HG02642 (cell line): ENCODE data around the gene RNF166.

ENCODE experiments used
- ATAC-seq: cut with Tn5 transposase; IDR thresholded peaks from one replicate; pipeline ENCODE4 v1.9.1; 2021; ENCODE audit warnings: mild to moderate bottlenecking; ENCODE audit not compliant: unreplicated experiment, poor library complexity

Gene RNF166

DNA sequence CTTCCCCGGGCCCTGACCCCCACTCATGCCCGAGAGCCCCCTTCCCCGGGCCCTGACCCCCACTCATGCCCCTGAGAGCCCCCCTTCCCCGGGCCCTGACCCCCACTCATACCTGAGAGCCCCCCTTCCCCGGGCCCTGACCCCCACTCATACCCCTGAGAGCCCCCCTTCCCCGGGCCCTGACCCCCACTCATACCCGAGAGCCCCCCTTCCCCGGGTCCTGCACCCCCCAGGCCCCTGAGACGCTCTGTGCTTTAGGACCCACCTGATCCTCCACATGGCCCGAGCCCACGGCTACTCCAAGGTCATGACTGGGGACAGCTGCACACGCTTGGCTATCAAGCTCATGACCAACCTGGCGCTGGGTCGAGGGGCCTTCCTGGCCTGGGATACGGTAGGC is 6.8 kb upstream of the RNF166 start:
- no peak for ATAC-seq

DNA sequence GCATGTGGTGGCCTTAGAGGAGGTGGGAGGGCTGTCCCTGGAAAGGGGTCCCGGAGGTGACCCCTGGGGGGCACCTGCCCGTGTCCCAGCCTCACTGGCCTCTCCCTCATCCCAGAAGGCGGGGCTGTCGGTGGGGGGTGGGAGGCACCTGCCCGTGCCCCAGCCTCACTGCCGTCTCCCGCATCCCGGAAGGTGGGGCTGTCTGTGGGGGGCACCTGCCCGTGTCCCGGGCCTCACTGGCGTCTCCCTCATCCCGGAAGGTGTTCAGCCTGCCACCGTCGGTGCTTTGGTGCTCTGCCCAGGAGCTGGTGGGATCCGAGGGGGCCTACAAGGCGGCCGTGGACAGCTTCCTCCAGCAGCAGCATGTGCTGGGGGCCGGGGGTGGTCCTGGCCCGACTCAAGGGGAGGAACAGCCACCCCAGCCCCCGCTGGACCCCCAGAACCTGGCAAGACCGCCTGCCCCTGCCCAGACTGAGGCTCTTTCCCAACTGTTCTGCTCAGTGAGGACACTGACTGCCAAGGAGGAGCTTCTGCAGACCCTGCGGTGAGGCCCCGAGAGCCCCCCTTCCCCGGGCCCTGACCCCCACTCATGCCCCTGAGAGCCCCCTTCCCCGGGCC is 6.3 kb upstream of the RNF166 start:
- ATAC-seq, result no peak

DNA sequence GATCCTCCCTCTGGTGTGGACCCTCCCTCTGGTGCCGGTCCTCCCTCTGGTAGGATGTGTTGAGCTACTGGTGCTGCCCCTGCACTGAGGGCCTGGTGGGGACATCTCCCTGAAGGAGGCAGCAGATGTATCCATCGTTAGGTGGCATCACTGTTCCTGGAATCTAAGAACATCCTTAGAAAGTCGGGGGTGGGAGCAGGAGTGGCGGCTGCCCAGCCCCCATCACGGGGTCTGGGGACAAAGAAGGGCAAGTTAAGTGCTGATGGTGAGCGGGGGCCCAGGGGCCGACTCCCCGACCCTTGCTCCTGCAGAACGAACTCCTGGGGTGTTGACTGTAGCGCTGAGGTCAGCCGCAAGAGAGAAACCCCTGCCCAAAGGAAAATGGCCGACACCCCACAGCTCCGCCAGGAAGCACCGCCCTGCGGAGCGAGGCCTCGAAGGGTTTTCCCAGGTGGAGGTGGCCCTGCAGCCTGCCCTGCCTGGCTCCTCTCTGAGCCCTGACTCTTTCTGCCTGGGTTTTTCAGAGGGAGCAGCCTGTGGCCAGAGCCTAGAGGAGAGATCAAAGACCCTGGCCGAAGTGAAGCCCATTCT is 5.6 kb upstream of the RNF166 start:
- ATAC-seq, result no peak

DNA sequence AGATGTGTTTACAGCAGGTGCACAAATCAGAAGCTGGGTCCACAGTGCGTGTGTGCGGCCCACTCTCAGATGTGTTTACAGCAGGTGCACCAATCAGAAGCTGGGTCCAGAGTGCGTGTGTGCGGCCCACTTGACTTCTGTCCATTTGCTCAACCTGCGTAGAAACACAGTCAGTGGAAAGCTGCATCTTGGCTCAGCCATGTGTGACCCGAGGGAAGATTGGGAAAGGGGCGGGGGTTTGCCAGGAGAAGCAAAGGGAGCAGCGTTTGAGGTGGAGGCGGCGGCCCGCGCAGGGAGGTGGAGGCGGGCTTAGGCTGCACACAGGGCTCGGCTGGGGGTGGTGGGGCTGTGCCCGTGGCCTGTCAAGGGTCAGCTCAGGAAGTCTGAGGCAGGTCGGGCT is 4.3 kb upstream of the RNF166 start:
- ATAC-seq, result no peak

DNA sequence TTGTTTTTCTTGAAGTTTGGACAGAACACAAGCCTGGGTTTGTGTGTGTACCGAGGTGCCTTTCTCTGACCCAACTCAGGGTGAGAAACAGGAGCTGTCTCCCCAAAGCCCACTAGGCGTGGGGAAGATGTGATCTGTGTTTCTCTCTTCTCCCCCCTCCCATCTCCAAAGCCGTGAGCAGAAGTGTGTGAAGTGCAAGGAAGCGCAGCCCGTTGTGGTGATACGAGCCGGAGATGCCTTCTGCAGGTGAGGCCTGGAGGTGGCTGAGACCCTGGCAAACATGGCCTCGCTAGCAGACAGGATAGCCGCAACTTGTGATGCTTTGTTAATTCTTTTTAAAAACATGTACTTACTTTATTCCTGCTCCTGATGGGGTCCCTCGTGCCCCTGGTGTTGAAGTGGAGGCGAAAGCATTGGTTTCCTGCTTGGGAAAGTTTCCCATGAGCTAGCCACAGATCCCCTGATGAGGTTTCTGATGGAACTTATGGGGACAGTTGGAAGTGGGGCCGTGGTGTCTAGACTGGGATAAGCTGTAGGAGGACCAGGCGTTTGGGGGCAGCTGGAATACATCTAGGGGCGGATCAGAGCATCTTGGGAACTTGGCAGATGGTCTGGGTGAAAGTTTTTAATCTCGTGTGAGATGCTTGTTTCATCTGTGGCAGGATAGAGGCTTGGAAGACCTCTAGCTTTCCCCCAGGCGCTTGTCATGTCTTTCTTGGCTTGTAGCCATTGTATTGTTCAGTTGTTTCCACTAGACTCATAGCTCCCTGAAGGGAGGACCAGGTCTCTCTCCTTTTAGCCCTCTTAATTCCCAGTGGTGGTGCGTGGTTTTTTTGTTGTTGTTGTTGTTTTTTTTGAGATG is 988 bp upstream of the RNF166 start:
- ATAC-seq, result no peak

DNA sequence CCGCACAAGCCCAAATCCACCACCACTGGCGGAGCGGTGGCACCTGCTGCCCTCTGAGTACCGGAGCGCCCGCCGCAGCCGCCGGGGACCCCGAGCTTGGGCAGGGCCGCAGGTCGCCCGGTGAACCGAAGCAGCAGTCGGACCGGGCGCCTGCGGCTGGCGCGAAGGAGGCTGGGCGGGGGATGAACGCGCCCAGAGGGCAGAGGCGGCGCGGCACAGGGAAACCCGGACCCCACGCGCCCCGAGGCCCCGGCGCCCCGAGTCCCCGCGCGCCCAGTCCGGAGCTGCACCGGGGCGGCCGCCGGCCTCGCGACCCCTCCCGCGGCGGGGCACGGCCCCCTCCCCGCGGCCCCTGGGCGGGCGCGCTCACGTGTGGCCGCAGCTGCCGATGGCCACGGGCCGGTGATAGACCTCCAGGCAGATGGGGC is 393 bp downstream of the RNF166 start:
- peak; percentile 28 for ATAC-seq

DNA sequence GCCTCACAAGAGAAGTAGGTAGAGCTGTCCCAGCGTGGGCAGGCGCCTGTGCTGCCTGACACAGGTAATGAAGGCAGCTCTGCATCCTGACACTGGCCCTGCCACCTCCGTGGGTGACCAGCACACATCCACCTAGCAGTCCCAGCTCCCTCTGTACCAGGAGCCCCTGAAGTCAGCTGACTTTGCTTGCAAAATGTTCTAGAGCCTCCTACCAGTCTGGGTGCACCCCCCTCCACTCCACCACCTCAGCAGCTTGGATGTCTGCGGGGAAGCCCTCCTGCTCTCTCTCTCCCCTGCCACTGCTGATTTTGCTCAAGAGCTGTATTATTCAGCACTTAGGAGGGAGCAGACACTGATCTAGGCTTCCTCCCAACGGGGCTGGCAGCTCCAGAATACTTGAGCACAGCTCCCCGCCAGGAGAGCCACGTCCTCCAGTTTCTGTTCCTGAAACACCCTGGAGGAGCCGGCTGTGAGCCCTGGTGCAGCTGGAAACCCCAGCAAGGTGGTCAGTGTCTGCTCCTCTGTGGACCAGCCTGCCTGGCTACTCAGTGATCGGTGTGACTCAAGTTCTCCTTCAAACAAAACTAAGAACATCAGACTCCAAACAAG is 1.0 kb downstream of the RNF166 start:
- ATAC-seq, result no peak

DNA sequence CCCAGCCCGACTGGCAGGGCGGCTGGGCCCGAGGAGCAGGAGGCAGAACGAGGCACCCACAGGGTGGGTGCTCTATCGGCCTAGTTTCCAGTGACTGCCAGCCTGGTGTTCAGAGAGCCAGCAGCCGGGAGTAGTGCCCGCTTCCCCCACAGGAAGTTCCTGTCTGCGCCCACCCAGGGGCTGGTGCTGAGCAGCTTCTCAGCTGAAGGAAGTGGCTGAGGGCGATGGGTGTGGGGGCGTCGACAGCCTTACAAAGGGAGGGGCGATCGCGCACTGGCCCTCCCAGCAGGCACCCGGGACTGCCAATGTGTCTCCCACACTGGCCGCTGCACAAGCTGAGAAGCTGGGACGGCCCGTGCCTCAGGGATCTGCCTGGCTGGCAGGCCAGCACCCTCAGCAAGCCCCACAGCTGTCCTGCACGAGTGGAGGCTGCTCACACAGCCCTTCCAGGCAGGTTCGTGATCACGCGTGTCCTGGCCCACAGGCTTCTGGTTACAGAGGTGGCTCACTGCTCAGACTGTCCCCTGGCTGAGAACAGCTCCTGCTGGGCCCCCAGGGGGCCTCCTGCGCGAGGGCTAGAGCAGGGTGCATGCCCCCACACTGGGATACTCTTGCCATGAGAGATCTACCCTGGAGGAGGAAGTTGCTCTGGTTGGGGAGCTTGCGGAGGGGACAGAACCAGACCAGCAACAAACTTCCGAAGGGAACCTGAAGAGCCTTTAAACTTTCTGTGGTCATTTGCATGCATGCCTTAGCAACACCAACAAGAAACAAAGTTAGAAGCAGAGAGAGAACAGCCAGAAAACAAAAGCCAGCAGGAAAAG is 2.5 kb downstream of the RNF166 start:
- no peak for ATAC-seq

DNA sequence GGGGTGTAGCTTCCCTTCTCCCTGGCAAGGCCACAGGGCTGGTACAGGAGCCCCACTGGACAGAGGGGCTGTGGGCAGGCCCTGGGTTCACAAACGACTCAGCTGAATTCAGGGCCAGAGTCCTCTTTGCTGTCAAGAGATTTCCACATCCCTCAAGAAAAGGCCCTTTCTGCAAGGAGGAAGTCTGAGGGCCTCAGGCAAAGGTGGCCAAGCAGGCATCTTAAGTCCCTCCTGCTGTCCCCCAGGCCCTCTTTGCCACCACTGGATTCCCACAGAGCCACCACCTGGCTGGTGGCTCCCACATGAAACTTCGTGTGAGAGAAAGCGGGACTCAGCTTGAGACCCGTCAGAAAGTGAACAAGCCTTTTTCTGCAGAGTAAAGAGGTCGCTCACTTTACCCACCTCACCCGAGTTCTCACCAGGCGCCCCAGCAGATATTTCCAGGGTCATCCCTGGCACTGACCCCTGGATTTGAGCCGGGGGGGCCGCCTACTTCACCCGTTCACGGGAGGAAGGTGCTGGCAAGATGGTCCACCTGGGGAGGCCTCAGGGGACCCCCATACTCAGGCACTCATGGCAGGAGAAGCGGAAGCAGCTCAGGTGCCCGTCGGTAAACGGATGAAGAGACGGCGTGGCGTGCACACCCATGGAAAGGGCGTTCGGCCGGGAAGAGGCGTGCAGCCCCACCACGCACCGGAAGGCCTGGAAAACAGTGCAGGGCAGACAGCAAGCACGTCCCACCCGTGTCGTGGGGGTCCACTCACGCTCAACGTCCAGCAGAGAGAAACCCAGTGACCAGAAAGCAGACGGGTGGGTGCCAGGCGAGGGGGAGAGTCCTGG is 3.6 kb downstream of the RNF166 start:
- no peak for ATAC-seq

DNA sequence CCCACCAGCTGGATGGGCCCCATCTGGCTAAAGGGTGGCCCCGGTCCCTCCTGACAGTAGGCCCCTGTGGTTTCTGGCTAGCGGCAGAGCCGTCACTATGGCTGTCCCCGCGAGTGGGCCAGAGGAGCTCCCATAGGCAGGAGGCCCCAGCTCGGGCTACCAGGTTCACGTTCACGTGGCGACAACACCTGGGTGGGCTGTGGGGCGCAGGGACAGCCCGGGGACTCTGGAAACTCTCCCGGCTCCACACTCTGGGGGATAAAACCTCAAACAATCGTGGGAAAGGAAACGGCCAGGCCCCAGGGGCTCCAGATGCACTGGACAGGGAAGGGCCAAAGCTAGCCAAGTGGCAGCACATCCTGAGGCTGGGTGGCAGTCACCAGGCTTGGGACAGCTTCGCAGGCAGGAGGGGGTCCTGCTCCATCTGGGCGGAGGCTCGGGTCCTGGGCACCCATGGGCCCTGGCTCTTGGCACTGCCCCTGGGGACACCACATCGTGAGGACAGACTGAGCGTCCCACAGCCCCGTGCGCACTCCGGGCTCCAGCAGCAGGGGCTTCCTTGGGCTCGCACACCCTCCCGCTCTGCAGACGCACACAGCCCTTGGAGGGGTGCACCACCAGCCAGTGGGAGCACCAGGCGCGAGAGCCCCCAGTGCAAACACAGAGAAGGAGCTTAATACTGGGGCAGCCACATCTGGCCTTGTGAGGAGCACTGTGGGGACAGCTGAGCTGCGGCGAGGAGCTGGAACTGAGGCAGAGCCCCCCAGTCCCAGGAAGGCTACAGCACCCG is 4.4 kb downstream of the RNF166 start:
- no peak for ATAC-seq

DNA sequence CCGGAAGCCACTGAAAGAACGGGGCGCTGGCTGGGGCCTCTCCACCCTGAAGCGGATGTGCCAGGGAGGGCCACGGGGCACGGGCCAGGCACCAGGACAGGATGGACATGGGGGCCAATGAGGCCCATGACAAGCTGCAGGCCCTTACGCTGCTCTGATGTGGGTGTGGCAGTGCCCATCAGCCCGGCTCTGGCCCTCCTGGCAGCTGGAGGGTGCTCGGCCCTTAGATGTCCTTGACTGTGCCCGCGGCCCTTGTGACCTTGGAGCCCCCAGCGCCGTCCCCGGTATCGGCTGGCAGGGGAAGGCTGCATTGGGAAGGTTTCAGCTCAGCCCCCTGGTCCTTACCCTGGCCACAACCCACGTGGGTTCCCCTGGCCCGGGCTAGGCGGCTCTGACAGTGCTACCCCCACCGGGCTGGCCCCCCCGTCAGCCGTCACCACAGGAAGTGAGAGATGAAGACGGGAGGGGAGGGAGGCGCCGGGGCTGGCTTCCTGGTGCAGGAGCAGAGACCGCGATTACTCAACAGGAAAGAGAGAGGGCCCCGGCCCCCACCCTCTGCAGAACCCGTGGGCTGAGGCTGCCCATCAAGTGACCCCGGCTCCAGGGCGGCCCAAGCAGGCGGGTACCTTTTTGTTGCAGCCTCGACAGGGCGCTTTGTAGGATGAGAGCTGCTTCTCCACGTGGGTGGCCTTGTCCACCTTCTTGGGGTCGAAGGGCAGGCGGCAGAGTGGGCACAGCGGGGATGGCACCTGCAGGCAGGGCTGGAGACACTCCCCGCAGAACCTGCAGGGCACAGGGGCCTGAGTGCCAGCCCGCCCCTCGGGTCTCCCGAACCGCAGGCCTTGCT is 5.3 kb downstream of the RNF166 start:
- ATAC-seq, result peak; percentile 66

DNA sequence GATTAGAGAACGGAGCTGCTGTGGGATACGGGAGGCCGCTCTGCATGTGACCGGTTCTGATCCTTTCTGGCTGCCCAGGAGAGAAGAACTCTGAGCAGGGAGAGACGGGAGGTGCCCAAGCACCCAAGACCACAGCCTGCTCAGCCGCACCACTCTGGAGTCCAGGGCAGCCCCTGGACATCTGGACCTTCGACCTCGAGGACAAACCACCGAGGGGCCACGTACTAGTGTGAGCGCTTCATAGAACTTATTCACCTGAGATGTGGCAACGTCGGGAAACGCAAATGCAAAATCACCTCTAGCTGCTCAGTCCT is 5.9 kb downstream of the RNF166 start:
- no peak for ATAC-seq

DNA sequence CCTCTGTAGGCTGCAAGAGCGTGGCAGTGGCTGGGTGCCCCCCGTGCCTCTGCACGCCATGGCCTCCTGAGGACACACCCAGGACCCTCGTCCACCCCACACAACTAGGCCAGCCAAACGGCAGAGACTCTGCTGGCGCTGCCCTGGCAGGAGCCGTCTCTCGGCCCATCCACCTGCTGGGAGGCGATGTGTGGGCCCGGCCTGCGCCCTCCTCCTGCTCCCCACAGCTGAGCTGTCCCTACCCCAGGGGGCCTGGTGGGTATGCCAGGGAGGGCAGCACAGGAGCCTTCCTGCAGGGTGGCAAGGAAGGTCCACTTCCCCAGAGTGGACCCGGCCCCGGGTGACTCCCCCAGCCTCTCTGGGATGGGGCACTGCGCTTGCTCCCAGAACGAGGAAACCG is 7.0 kb downstream of the RNF166 start:
- ATAC-seq, result no peak

DNA sequence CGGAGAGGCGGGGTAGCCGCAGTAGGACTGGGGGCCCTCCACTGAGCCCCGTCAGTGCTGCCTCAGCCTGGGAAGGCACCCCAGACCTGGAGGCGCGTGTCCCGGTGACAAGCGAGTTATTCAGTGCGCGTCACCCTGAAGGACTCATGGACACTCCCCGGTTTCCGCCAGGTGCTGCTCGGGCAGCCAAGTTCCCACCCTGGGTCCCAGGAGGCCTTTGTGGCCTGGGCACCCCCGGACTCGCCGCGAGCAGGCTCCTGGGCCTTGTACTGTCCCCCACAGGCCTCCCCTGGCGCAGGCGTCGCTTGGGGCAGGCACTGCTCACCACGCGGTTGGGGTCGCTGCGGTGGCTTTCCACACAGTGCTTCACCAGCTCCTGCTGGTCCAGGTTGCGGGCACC is 7.6 kb downstream of the RNF166 start:
- ATAC-seq, result no peak

DNA sequence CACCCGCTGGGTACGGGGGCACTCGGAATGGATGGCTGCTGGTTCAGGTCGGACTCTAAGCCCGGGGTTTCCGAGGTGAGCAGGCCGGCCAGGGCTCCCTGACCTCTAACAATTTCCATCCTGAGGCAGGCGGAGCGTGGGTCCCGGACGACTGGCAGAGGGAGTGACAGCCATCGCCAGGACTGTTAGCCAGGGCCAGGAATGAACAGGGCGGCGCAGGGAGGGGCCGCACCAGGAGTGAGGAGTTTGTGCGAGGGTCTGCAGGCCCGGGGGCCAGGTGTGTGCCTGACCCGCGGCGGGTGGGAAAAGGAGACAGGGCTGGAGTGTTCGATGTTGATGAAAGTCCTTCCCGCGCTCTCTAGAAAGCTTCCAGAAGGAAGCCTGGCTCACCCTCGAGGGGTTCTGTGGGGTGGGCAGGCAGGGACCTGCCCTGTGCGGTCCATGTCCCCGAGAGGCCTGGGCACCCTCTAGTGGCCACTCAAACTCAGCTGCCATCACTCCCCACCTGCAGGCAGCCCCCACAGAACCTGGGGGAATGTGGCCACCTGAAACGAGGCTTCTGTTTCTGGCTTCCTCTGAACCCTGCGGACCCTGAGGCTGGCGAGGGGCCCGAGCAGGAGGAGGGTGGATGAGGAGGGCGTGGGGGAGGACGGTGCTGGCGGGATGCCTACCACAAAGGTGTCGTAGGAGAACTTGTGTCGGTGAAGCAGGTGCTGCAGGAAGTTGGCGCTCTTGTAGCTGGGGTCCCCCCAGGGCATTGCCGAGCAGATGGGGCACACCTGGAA is 8.2 kb downstream of the RNF166 start:
- no peak for ATAC-seq

DNA sequence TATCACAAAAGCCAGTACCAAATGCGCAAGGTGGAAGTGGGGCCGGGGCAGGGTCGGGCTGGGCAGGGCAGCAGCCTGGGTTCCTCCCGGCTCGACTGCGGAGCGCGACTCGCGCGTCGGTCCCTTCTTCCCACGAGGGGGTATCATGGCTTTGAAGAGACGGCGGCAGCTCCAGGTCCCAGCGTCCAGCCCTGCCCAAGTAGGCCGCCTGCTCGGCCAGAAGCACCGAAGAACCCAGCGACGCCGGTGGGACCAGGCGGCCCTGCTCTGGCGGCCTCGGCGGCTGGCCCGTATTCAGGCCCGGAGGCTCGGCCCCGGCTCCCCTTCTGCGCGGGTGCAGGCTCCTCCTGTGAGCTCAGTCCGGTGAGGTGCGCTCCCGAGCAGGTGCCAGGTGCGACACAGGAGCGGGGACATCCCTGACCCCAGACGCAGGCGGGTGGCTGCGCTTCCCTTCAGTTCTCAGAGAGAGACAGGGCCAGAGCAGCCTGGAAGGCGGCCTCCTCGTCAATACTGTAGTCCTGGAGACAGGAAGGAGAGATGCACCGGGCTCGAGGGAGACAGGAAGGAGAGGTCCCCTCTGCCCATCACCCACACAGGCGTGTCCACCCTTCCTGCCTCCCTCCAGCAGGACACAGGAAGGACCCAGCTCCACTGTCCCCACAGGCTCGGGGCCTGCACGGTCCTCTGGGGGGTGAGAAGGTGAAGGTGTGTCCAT is 8.9 kb downstream of the RNF166 start:
- no peak for ATAC-seq

DNA sequence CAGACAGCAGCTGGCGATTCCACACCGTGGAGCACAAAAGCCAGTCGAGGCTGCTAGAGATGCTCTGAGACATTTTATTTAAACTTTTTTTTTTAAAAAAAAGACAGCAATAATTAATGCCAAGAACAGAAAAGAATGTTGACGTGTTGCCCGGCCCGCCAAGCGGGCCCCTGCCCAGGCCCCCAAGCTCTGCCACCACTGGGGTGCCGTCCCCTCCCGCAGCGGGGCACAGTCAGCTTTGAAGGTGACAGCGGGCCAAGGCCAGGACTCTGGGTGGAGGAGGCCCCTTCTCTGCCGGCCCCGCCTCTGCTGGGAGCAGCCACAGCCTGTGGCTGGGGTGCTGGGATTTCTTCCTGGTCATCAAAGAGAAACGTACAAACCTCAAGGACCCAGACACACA is 9.8 kb downstream of the RNF166 start:
- no peak for ATAC-seq
